Left ventricle myocardium inferior (tissue), 1 donor: Measurements from ENCODE around the gene CD79A. TPM values are rescaled to one million over a fixed set of nuclear protein-coding genes. Genes with fewer than 3 reads are reported as not detected.

Experiments used
- DNase-seq: peaks from one replicate; pipeline ENCODE4 v3.0.0-alpha.2; 2020
- H3K27ac ChIP-seq: fragments of 200-600 bp; replicated peaks from 2 replicates; pipeline ENCODE4 v1.8.0; 2021
- H3K27me3 ChIP-seq: fragments of 200-600 bp; 2 replicates; pipeline ENCODE4 v1.8.0; 2021; ENCODE audit warnings: low read depth
- H3K36me3 ChIP-seq: fragments of 200-600 bp; 2 replicates; pipeline ENCODE4 v1.8.0; 2021
- H3K4me1 ChIP-seq: fragments of 200-600 bp; 2 replicates; pipeline ENCODE4 v1.8.0; 2021
- H3K4me3 ChIP-seq: fragments of 200-600 bp; 2 replicates; pipeline ENCODE4 v1.8.0; 2021; ENCODE audit warnings: mild to moderate bottlenecking, moderate library complexity
- H3K9me3 ChIP-seq: fragments of 200-600 bp; replicated peaks from 2 replicates; pipeline ENCODE4 v1.8.0; 2021
- CTCF ChIP-seq: fragments of 200-600 bp; IDR thresholded peaks from 2 replicates; pipeline ENCODE4 v1.8.0; 2021; ENCODE audit warnings: antibody characterized with exemption, mild to moderate bottlenecking, borderline replicate concordance
- intact Hi-C: fragments of 100-400 bp; cut with micrococcal nuclease; formaldehyde crosslinking; loops from one replicate; pipeline ENCODE4 v1.11.0; 2022
- total RNA-seq: library from RNA; stranded (reverse); fragmentation: NEBNext Ultra II Directional; extraction: Animal tissue kit (Norgen Biotek cat#: 25700); gene quantifications from one replicate; pipeline ENCODE4 v1.2.1, GENCODE V29; 2021
- donor health status: DM: no; HTN: yes; CAD: no; lungs with severe emphysema.

CD79A gene
- total RNA-seq, 1 donor from 2014 or later, result not detected

GRCh38 chr19:41922585-41922984 lies 45.5 kb downstream of the CD79A start:
- Histone ChIP-seq H3K36me3 (no peaks in the 10 kb centered on the region), H3K27ac (no peak overlapping the region), H3K9me3 (no peaks in the 10 kb centered on the region), H3K4me3 (no peak overlapping the region), H3K4me1 (peaks cover 1% of the 10 kb centered on the region), H3K27me3 (peaks cover 98% of the 10 kb centered on the region)
- no peak for TF ChIP-seq CTCF
- DNase-seq, result no peak
- intact Hi-C loops, result no loop called here

DNA sequence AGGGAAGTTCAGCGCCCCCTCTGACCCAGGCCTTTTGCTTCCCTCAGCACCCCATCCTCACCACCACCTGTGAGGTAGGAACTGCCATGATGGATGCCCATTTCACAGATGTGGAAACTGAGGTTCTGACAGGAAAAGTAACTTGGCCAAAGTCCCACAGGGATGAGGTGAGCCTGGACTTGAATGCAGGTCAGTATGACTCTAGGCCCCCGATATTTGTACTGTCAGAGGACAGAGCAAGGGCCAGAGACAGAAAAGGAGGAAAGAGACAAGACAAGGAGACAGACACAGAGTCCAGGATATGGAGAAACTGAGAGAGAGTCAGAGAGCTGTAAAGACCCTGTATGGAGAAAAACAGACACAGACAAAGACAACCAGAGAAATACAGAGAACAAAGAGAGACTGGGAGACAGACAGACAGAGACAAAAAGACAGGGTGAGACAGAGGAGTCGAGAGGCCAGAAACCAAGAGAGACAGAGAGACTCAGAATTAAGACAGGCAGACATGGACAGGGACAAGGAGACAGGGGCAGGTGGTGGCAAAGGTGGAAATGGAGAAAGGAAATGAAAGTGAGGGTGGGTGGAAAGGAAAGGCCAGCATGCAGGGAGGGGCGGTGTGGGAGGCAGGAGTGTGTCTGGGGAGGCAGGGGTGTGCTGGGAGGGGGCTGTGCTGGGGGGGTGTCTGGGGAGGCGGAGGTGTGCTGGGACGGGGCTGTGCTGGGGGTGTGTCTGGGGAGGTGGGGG lies 46.1 kb downstream of the CD79A start:
- H3K27ac ChIP-seq, result no peak overlapping the region
- no peak overlapping the region for H3K4me3 ChIP-seq
- DNase-seq, result no peak

DNA sequence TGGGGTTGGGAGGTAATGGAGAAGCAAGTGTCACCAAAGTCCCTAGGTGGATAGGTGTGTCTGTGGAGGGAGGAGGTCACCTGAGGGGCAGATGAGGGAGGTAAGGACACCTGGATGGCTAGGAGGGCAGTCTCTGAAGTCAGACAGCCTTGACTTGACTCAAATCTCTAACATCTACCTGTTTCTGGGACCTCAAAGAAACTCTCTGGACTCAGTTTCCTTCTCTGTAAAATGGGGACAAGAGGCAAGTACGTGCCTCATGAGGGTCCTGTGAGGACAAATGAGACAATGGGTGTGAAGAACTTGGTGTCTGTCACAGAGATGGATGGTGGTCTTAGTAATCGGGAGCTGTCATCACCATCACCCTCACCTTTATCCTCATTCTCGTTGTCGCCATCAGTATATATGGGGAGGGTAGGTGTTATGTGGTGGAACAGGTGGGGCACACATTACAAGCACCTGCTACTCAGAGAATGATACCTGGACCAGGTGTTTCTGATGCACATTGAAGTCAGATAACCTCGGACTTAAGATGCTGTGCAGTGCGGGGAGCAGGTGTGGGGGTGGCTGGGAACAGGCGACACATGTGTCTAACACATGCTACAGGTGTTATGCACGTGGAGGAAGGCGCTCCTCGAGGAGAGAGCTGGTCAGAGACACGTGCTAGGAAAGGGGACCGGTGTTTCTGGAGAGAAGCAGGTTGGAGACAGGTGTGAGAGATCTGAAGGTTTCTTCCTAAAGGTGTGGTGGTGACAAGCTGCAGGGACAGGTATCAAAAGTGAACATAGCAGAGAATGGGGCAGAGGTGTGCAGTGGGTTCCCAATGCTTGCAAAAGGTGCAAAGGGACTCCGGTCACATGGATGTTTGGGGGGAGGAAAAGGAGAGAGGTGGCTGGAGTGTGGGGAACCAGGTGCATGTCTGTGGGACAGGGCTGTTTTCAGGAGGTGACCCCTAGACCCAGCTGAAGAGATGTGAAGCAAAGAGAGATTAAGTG lies 47.4 kb downstream of the CD79A start:
- Histone ChIP-seq H3K9me3 (no peaks in the 10 kb centered on the region), H3K27ac (no peak overlapping the region), H3K36me3 (no peaks in the 10 kb centered on the region), H3K4me3 (no peak overlapping the region), H3K4me1 (peaks cover 19% of the 10 kb centered on the region), H3K27me3 (peaks cover 98% of the 10 kb centered on the region)
- intact Hi-C loops, result no loop called here
- TF ChIP-seq CTCF, result no peak
- DNase-seq, result no peak

More for the DNA sequence above, 46.1 kb downstream of the CD79A start:
- intact Hi-C loops, result no loop called here
- no peak for TF ChIP-seq CTCF
- Histone ChIP-seq H3K36me3 (no peaks in the 10 kb centered on the region), H3K27me3 (peaks cover 98% of the 10 kb centered on the region), H3K4me1 (peaks cover 7% of the 10 kb centered on the region), H3K9me3 (no peaks in the 10 kb centered on the region)

DNA sequence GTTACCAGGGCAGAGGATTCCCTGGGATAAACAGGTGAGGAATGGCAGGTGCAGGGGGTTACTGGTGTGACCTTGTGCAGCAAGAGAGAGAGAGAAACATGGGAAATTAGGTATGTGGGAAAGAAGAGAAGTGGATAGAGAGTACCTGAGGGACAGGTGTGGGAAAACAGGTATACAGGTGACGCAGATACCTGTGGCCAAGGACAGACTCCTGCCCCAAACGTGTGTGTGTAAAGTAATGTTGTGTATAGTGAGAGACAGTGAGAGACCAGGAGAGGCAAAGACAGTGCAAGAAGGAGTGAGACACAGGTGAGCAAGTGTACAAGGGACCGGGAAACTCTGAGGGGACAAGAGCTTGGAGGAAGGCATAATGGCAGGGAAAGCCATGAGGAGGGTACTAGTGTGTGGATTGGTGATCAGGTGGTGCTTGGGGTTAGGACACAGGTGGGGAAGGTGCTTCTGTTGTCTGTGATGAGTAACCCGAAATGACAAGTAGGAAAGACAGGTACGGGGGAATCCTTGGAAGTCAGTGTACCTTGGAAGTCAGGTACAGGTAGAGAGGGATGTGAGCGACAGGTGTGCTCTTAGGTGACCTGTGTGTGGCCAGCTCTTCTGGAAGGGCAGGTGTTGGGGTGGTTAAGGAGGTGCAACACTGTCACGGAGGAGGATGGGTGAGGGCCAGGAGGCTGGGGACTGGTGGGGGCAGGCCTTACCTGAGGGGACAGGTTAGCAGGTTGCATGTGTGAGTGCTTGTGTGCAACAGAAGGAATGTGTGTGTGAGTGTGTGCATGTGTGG lies 48.3 kb downstream of the CD79A start:
- Histone ChIP-seq H3K27ac (no peak overlapping the region), H3K4me3 (no peak overlapping the region), H3K36me3 (no peaks in the 10 kb centered on the region), H3K4me1 (peaks cover 19% of the 10 kb centered on the region), H3K9me3 (no peaks in the 10 kb centered on the region), H3K27me3 (peaks cover 98% of the 10 kb centered on the region)
- DNase-seq, result no peak
- intact Hi-C loops, result no loop called here
- no peak for TF ChIP-seq CTCF
